HG02943 (cell line): Measurements from ENCODE around the gene ESRRB.

Experiments used
- ATAC-seq: cut with Tn5 transposase; IDR thresholded peaks from one replicate; pipeline ENCODE4 v1.9.1; 2021; ENCODE audit warnings: mild to moderate bottlenecking, low read depth, moderate library complexity; ENCODE audit not compliant: unreplicated experiment

ESRRB gene

GRCh38 chr14:76375947-76376404 is at the start of gene ESRRB:
Gene ESRRB (plus strand): TSS chr14:76376137. CDS start chr14:76376402, 265 bp downstream.
- no peak for ATAC-seq

DNA sequence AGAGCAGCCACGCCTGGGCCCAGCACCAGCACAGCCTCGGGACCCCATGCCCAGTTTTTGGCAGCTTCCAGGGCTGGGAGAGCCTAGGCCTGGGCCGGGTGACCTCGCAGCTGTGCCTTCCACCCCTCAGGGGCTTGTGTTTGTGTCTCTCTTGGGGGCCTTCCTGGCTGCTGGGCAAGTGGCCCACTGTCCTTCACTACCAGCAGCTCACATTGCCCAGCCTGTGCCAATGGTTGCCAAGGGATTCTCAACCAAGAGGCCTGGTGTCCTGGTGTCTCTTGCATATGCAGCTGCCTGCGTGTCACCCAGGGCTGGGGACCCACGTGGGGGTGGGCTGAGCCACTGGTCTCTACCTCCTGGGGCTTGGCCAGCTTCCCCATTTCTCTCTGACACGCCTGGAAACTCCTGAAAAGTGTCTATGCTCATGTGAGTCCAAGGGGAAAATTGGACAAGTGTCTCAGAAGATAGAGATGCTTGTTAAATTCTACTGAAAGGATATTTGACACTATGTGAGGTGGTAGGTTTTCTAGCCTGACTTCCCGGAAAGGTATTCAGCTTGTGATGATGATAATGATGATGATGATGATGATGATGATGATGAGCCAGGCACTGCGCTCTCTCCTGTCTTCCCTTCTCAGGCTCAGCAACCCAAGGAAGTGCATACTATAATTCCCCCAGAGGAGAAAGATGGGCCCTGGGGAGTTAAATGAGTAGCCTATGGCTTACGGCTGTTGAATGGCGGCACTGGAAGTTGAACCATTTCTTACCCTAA is 48.8 kb upstream of the ESRRB start:
- no peak for ATAC-seq

- no peak for ATAC-seq
Observed at GRCh38 chr14:76328457-76329137, 47.3 kb upstream of the ESRRB start.

DNA sequence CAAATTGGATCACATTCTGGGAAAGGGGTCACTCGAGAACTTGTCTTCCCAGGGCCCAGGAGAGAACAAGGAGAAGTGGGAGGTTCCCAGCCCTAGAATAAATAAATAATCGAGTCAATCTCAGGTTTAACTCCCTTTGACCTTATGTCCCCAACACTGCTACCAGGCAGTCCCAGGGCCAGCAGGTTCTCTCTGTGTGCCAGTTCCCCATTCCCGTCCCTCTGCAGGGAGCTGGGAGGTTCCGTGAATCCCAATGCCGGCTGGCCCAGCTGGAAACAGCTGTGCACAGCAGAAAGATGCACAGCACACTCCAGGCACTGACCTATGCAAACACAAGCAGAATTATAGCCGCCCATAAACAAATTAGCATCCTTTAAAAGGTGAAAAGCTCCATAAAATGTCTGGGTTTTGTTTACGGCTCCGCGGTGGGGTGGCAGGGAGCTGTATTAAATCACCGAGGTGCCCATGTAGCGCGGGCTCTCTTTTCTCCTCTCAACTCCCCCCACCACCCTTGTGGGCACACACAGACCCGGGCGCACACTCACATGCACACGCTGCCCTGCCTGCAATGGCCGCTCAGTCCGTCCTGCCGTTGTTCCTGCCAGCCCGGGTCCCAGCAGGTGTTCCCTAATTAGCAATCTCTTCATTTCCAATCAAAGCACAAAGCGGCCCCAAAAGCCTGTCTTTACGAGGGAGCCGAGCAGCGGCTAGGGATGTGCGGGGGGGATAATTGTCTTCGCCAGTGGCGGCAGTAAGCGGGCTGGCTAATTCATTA is 46.6 kb upstream of the ESRRB start:
- no peak for ATAC-seq

DNA sequence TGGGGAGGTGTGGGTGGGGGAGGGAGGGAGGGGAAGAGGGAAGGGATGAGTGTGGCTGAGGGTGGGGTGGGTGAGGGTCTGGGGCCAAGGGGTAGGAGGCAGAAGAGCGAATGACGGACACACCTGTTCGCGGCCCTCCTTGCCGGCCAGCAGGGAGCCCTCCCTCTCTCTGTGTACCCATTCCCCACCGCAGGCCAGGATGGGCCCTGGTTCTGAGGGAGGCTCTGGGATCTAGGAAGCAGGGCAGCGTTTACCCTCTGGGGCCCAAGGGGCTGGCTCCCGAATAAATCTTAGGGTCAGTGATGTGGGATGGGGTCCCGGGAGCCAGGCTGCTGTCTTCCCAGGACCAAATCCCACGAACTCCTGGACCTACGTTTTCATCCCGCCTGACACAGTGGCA is 46.0 kb upstream of the ESRRB start:
- ATAC-seq = no peak

DNA sequence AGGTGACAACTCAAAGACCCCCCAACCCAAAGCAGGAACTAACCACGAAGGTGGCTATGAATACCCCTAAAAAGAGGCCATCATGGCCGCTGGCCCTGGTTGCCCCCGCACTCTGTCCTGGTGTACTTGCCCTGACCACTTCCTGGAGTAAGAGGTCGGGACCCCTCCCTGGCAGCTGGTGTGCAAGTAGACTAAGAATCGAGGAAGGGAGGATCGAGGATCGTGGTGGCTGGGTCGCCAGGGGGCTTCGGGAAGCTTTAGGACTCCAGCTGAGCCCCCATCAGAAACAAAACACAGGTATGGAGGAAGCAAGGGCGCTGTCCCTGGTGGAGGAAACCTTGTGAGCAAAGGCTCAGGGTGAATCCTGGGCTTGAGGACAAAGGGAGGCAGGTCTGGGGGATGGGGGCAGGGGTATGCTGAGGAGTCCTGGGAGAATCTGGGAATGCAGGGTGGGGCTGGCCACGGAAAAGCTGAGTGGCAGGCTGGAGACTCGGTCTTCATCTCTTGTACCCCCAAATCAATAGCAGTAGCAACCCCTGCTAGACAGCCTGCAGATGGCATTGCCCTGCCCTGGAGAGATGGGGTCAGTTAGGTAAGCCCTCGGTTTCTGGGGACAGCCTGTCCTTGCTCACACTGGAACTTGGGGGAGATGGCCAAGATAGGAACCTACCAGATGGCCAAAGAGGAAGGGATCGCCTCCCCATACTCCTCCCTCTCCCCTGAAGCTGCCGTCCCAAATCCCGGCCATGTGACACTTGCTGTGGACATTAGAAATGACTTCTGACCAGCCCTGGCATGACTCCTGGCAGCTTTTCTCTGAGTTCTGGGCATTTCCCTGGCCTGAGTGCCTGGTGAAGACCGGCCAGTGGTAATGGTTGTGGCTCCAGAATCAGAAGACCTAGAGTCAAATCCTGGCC is 45.3 kb upstream of the ESRRB start:
- no peak for ATAC-seq

DNA sequence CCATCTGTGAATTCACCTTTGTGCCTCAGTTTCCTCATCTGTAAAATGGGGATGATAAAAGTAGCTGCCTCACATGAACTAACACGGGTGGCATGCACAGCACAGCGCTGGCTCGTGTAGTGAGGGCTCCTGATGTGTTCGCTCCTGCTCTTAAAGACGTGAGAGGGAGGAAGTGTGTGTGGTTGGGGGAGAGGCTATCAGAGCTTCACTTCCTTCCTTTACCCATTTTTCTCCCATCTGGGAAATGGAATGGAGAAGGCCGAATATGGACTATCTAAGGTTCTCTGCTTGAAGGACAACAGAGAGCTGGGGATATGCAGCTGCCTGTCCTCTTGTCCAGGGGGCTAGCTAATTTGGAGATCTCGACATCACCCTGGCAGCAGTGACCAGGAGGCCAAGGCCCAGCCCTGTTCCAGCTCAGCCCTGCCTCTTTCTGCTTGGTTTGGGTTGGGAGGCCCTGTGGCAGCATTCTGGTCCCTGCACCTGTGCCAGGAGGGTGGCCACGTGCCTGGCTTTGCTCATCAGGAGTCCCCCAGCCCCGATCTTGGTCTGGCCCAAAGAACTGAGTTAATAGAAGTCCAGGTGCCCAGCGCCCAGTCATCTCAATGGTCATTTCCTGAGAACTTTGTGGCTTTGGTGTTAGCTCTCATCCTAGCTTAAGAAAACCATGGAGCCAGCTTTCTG is 44.5 kb upstream of the ESRRB start:
- ATAC-seq = no peak

DNA sequence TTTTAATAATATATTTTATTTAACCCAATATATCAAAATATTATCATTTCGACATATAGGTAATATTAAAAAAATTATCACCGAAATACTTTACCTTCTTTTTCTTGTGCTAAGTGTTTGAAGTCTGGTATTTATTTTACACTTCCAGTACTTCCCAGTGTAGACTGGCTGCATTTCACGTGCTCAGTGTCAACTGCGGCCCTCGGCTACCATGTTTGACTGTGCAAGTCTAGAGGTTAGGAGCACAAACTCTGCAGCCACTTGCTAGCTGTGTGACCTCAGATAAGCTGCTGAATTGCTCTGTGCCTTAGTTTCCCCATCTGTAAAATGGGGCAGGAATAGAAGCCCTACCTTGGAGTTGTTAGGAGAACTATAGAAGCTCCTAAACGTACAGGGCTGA is 42.3 kb upstream of the ESRRB start:
- ATAC-seq = no peak

DNA sequence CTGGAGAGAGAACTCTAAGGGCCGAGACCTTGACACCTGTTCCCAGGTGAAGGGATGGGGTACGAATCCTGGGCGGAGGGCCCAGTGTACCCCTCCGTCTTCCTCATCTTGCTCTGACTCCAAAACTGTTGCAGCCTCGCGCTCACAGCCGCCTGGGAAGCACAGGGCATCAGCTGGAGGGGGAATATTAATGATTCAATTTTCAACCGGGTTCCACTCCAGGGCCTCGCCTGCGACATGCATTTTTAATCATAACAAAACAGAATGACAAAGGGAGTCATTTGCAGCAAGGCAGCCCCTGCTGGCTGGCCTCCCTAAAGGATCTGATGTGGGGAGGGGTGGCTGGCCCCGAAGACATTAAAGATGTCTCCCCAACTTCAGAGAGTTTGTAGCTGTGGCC is 41.6 kb upstream of the ESRRB start:
- ATAC-seq = no peak

DNA sequence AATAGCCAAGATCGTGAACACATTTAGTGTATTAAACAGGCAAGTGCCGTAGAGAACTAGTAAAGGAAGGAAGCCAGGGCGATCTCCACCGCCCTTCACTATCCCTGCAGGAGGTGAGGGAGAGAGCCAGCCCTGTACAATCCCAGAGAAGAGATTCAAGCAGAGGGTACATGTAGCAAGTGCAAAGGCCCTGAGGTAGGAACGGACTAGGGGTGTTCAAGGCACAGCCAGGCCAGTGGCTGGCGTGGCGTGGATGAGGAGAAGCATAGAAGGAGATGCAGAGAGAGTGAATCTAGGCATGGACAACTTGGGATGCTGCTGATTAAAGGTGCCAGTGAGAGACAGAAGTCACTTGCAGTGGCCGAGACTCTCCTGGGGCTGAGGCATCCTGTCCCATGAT is 39.1 kb upstream of the ESRRB start:
- no peak for ATAC-seq

GRCh38 chr14:76337635-76338545 is 38.0 kb upstream of the ESRRB start:
- no peak for ATAC-seq

DNA sequence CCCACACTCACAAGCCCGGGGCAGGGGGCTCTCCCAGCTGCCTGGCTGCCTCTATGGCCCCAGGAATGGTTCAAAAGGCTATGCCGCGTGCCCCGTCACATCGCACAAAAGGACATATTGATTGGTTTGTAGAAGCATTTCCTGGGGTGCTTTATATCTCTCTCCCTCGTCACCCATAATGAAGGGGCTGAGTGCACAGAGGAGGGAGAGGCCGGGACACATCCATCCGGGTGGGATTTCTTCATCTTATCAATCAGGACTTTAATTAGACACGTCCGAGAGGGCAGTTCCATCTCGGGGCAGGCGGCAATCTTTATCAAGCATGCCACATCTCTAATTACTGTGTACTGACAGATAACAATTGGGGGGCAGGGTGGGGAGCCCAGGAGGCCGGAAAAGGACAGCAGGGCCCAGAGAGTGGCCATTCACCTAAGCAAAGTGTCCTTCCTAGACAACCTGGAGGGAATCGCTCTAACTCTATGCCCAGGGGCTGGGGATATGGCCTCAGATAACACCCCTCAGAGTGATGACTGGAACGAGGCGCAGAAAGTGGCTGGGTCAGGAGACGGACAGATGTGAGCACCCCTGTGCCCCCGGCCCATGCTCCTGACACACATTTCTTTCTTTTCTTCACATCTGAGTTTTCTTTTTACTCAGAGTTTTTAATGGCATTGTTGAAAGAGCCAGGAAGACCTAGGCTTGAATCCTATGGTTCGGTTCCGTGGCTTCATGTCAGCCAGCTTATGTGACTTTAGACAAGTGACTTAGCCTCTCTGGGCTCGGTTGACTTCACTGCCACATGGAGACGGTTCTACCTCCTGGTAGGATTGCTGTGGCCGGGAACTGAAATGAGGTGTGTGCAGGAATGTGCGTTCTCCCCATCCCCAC is 36.0 kb upstream of the ESRRB start:
- no peak for ATAC-seq

DNA sequence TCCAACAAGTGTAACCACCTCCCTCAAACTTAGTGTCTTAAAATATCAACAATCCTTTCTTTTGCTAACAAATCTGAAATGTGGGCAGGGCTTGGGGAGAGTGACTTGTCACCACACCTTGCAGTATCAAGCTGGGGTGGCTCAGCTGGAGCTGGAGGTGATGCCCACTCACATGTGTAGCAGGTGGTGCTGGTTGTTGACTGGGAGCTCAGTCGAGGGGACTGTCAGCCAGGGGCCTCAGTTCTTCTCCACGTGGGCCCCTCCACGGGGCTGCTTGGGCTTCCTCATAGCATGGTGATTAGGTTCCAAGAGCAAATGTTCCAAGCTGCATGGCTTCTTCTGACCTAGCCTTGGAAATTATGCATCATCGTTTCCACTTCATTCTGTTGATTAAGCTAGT is 32.6 kb upstream of the ESRRB start:
- no peak for ATAC-seq

- ATAC-seq = no peak
Observed at GRCh38 chr14:76346391-76347160, 29.4 kb upstream of the ESRRB start.

DNA sequence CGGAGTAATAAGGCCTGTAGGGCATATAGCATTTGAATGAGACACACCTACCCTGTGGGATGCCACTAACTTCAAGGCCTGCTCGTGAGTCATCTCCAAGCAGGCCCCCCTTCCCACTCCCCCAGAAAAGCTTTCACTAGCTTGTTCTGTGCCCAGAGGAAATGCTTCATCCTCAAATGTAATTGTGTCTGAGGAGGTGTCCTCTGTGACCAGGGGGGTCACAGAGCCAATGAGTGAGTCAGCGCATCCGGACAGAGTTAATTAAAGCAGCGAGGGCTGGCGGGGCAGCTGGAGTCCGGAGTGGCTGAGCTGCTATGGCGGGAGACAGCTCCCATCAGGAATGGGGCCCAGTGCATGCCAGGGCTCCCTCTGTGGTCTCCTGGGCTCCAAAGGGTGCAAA is 27.0 kb upstream of the ESRRB start:
- ATAC-seq = no peak

DNA sequence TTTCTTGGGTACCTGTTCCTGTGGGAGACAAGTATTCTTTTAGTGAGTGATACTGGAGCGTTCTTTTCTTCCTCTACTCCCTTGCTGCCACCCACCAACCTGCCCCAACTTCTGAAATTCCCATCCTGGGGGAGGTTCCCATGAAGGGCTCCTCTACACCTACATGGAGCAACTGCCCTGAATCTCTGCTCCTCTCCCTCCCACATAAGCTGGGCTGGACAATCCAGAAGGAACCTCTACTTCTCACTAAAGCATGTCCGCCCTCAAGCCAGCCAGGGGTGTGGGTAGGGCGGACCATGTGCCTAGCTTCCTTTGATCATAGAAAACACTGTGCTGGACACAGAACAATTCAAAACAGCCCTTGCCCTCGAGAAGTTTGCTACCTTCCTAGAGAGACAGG is 25.9 kb upstream of the ESRRB start:
- no peak for ATAC-seq

GRCh38 chr14:76350671-76351070 is 25.3 kb upstream of the ESRRB start:
- ATAC-seq = no peak
